Right lobe of liver (tissue), 4 donors: ENCODE data around the gene ATL2.

Experiments used
- POLR2A ChIP-seq: fragments of 450-650 bp; IDR thresholded peaks from one replicate; pipeline ENCODE4 v1.6.1; 2017; ENCODE audit warnings: antibody characterized with exemption, mild to moderate bottlenecking
- TF ChIP-seq, protein P1 (sequence below), 4 donors: fragments of 200-600 bp in 3 of 4; fragments of 450-650 bp in 1 of 4; IDR thresholded peaks; one replicate each; pipeline versions ENCODE4 v1.5.1 to v1.8.0; 2016 to 2022; ENCODE audit warnings: antibody characterized with exemption in 4 of 4, mild to moderate bottlenecking in 2 of 4
- donor health status: DM: no; HTN: no; CAD: no.
- donor health status: DM: no; HTN: no; CAD: no.
- donor health status: DM: no; HTN: yes; CAD: no.

GRCh38 chr2:38268001-38268400, 109.1 kb downstream of the ATL2 start:
- TF ChIP-seq, protein P1, sequence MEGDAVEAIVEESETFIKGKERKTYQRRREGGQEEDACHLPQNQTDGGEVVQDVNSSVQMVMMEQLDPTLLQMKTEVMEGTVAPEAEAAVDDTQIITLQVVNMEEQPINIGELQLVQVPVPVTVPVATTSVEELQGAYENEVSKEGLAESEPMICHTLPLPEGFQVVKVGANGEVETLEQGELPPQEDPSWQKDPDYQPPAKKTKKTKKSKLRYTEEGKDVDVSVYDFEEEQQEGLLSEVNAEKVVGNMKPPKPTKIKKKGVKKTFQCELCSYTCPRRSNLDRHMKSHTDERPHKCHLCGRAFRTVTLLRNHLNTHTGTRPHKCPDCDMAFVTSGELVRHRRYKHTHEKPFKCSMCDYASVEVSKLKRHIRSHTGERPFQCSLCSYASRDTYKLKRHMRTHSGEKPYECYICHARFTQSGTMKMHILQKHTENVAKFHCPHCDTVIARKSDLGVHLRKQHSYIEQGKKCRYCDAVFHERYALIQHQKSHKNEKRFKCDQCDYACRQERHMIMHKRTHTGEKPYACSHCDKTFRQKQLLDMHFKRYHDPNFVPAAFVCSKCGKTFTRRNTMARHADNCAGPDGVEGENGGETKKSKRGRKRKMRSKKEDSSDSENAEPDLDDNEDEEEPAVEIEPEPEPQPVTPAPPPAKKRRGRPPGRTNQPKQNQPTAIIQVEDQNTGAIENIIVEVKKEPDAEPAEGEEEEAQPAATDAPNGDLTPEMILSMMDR (IDR thresholded peaks at IDR 0.05), result no peak
- no peak for TF ChIP-seq POLR2A
